Measurements from ENCODE around the gene ZNF30.

Gene ZNF30

GRCh38 chr19:34926685-34927375 is at the start of gene ZNF30:
Gene ZNF30, plus strand, starts transcription at chr19:34926903. Its CDS starts 3,045 bp downstream, at chr19:34929948.
- TF ChIP-seq CTCF (conservative IDR thresholded peaks at IDR 0.05) (no peak), ZFX (IDR thresholded peaks at IDR 0.05) (peak; percentile 55; the same call in 1 of the 2 replicates)
- peak within 1 kb of the TSS; percentile 95 for H3K27ac ChIP-seq

- no peak for TF ChIP-seq CTCF (conservative IDR thresholded peaks at IDR 0.05)
- no peak for TF ChIP-seq ZFX (IDR thresholded peaks at IDR 0.05)
- H3K27ac ChIP-seq: no peak overlapping the region
Observed at GRCh38 chr19:34879563-34879962, 47.1 kb upstream of the ZNF30 start.

- TF ChIP-seq CTCF (conservative IDR thresholded peaks at IDR 0.05): no peak
- no peak overlapping the region for H3K27ac ChIP-seq
Observed at GRCh38 chr19:34880034-34880433, 46.7 kb upstream of the ZNF30 start.

- no peak overlapping the region for H3K27ac ChIP-seq
- no peak for TF ChIP-seq ZFX (IDR thresholded peaks at IDR 0.05)
- no peak for TF ChIP-seq CTCF (conservative IDR thresholded peaks at IDR 0.05)
Observed at GRCh38 chr19:34881982-34882381, 44.7 kb upstream of the ZNF30 start.

- no peak overlapping the region for H3K27ac ChIP-seq
- TF ChIP-seq CTCF (conservative IDR thresholded peaks at IDR 0.05) (no peak), ZFX (IDR thresholded peaks at IDR 0.05) (no peak)
Observed at GRCh38 chr19:34888091-34888490, 38.6 kb upstream of the ZNF30 start.

GRCh38 chr19:34900245-34900644 is 26.5 kb upstream of the ZNF30 start:
- H3K27ac ChIP-seq: no peak overlapping the region

More at GRCh38 chr19:34900245-34900644, 26.5 kb upstream of the ZNF30 start:
- TF ChIP-seq ZFX (IDR thresholded peaks at IDR 0.05): no peak
- TF ChIP-seq CTCF (conservative IDR thresholded peaks at IDR 0.05): no peak

Data from C4-2B (cell line).